Smooth muscle cell of the umbilical artery (primary cell): ENCODE results near the gene AGBL3. TPM values are rescaled to one million over a fixed set of nuclear protein-coding genes. Genes with fewer than 3 reads are reported as not detected.

ENCODE experiments used
- total RNA-seq: library from RNA; depleted of rRNA; stranded (reverse); fragments of >200 nt; gene quantifications from 2 replicates; pipeline ENCODE4 v1.2.3, GENCODE V29; 2014

The AGBL3 gene
- total RNA-seq, result 0.89 and 0.97 TPM in 2 replicates

GRCh38 chr7:134986363-134987251 lies at the start of gene AGBL3:
Gene AGBL3, plus strand, starts transcription at chr7:134986508. Its CDS starts 1,426 bp downstream, at chr7:134987934.

GRCh38 chr7:135147899-135148721 lies 161.8 kb downstream of the AGBL3 start, which contains the start of gene TMEM140:
Gene TMEM140, plus strand, starts transcription at chr7:135148072. Its CDS starts 16,370 bp downstream, at chr7:135164442.

GRCh38 chr7:135170274-135170997 lies 184.1 kb downstream of the AGBL3 start, which contains the start of gene CYREN:
Gene CYREN, minus strand, starts transcription at chr7:135170707. Its CDS starts 1,785 bp downstream, at chr7:135168922.

Other genes starting within 250 kb of the AGBL3 start
- 600 and 815 TPM in 2 replicates for gene CALD1, start 206.9 kb upstream of the AGBL3 start, total RNA-seq
- 0.92 and 3.3 TPM in 2 replicates for gene TMEM140, start 161.6 kb downstream of the AGBL3 start, total RNA-seq
- gene CYREN, start 184.2 kb downstream of the AGBL3 start, total RNA-seq, result 36.2 and 40.4 TPM in 2 replicates
- gene WDR91, start 225.0 kb downstream of the AGBL3 start, total RNA-seq, result 3.7 and 4.8 TPM in 2 replicates
- not detected in 2 replicates for gene STRA8, start 247.3 kb downstream of the AGBL3 start, total RNA-seq